Measurements from ENCODE around the gene DFFB.
"Not testable (repeated sequence)": the region's sequence is repeated elsewhere in the genome, so short reads cannot be mapped to it uniquely, and the experiment has no call there.

The DFFB gene

DNA sequence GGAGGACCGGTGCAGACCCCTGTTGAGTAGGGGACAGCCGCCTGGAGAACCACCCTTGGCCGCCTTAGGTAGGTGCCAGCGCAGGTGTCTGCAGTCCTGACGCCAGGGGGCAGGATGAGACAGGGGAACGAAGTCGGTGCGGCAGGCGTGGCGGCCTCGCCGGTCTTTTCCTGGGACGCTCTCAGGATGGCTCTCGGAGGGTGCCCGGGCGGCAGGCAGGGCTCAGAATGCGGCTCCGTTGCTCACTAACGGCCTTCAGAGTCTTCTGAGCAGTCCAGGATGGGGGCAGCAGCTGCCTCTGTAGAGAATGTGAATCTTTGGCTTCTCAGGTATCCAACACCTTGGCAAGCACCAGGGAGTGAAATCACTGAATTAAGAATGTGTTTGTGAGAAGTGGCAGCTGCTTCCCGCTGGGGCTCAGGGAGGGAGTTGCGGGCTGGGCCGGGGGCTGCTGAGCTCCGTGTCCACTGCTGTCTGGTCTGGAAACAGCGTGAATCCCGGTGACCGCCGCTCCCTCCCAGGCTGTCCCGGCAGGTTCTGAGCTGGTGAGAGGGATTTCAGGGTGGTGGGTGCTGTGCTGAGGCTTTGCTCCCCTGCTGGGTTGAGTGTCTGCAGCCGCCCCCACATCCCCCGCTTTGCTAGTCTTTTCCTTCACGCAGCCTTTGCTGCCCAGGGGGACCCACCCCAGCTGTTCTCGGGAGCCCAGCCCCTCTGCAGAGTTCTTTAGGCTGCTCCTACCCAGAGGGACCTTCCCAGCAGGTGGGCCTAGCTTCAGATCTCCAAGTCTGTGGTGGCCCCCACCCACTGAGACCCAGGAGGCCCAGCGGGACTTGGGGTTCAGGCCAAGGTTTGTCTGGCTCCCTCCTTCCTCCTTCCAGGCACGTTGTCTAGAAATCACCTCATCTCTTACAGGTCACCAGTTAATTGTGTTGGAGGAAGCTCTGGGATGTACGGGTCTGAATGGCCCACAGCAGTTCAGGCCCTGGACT is 53.9 kb downstream of the DFFB start:
- DNase-seq: peak in 1 of 2 donors; percentile 25

DNA sequence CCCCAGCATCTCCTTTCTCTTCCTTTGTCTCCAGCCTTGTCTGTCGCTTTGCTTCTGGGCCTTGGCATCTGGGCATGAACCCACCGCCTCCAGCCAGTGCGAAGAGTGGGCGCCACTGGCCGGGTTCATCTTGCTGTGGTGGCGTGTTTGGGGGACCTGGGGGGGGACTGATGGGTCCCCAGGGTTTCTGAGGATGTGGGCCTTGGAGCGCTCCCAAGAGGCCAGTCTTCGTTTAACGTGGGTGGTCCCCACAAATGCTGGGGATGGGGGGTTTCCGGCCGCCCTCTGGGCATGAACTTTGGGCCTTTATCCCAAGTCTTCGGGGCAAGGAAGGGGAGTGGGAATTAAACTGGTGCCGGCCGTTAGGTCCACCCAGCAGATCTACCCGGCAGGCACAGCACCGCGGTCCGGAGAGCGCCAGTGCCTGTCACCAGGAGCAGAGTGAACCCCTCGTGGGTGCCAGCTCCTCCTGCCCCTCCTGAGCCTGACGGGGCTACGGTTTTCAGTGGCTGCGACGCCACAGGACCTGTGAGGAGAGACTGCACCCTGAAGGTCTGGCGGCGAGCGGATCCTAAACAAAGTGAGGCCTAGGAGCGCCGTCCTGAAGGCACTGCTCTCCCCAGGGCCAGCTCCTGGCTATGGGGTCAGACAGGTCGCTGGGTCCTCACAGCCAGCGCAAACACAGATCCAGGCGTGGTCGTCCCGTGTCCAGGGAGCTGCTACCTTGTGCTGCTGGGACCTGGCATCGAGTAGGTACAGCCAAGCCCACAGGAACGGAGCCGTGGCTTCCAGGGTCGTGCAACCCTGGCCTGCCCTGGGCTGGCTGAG is 54.9 kb downstream of the DFFB start:
- DNase-seq: no peak

DNA sequence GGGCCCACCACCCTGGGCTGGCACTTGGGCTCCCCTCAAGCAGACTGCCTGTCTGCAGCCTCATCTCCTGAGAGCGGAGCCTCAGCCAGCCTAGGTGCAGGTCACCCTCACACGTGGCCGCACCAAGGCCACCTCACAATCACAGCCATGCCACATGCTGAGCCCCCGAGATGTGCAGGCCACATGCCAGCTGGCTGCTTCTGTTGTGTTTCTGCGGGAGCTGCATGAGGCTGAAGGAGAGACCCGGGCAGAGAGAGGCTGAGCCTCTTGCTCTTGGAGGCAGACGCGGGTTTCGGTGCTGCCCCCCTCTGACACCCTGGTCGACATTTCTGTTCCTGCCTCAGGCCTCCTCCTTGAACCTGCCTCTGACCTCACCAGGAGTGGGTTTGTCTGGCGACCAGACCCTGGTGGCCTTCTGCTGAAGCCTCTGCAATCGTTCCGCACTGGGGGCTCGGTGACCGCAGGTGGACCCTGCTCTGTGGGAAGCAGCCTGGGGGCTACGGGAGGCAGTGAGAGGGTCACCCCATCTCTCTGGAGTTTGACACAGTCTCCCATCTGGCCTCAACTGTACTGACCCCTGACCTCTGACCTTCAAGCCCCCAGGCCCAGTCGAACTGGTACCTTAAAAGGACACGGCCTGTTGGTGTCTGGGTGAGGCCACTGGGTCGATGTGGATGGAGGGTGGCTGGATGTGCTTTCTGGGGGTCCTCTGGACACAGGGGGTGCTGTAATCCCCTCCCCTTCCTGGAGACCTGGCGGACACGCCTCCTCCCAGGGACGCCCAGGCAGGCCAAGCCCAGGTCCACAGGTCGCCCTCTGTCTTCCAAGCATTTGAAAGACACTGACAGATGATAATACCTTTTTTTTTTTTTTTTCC is 55.8 kb downstream of the DFFB start:
- DNase-seq: no peak

DNA sequence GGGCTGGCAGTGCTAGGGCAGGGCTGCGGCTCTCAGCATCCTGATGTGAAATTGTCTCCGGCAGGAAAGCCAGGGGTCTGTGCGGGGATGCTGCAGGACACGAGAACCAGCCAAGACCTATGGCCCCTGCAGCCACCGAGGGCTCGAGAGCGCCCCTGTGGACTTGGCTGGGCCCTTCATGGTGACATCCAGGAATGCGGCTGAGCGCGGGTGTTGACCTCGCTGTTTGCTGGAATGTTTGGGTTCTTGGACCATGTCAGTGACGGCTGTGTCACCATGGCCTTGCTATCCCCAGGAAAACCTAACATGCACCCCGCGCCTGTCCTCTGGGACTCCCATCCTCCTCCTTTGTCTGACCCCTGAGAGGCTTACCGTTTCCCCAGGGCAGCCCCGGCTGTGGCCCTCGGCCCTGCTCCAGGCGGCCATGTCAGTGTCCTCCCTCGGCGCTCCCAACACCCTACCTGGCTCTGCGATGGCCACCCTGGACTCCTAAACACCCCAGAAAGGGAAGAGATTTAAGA is 57.1 kb downstream of the DFFB start:
- no peak for DNase-seq

DNA sequence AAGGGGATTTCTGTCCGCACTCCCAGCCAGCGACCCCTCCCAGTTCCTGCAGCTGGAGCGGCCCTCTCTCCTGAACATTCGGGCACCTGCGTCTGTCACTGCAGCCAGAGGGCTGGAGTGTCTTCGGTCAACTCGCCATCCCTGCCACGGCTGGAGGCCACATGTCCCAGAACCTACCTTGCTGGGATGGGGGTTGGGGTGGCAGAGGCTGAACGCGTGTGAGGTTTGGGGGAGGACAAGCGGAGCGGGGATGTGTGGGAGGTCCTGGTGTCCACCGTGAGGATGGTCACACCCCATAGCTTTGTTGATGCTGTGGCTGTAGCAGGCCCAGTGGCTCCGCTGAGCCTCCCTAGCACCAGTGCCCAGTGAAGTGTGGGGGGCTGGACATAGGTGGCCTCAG is 57.6 kb downstream of the DFFB start:
- DNase-seq: no peak

DNA sequence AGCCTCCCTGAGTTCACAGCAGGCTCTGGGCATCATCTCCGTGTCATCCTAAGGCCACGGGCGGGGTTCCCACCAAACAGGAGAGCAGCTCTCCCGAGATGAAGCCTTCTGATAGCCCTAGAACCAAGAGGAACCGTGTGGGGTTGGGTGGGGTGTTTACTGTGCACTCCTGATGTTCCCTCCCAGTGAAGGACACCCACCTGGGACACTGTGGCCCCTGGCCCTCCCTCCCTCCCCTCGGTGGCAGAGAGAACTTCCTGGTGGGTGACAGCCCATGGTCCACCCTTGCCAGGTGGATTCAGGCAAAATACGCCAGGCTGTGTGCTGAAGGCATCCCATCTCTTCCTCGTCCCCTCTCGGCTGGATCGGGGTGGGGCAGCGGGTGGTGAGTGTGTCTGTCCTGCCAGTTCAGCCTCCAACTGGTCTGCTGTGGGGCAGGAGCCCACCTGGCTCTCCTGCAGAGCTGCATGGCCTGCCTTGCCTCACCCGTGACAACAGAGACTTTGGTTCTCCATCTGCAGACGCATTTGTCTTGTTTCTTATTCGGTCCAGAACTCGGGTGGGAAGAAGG is 58.4 kb downstream of the DFFB start:
- DNase-seq: no peak

DNA sequence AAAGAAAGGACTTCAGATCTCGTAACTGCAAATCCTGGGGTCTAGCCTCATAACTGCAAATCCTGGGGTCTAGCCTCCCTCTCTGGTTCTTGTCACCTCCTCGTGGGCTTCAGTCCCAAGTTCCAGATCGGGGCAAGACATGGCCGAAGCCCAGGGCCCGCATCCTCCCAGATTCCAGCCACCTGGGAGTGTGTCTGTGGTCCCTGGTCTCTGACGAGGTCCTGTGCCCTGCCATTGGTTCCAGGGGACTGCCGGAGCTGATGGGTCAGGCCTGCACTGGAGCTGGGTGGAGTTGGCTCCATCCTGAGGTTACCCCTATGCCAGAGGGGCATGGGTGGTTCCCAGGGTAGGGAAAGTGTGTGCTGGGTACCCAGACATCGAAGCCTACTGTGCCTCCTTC is 60.5 kb downstream of the DFFB start:
- no peak for DNase-seq

DNA sequence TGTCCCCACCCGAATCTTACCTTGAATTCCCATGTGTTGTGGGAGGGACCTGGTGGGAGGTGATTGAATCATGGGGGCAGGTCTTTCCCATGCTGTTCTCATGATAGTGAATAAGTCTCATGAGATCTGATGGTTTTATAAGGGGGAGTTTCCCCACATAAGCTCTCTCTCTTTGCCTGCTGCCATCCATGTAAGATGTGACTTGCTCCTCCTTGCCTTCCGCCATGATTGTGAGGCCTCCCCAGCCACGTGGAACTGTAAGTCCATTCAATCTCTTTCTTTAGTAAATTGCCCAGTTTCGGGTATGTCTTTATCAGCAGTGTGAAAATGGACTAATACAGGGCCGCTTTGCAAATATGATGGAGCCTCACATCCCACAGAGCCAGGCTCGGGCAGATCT is 61.1 kb downstream of the DFFB start:
- not testable (repeated sequence) for DNase-seq

DNA sequence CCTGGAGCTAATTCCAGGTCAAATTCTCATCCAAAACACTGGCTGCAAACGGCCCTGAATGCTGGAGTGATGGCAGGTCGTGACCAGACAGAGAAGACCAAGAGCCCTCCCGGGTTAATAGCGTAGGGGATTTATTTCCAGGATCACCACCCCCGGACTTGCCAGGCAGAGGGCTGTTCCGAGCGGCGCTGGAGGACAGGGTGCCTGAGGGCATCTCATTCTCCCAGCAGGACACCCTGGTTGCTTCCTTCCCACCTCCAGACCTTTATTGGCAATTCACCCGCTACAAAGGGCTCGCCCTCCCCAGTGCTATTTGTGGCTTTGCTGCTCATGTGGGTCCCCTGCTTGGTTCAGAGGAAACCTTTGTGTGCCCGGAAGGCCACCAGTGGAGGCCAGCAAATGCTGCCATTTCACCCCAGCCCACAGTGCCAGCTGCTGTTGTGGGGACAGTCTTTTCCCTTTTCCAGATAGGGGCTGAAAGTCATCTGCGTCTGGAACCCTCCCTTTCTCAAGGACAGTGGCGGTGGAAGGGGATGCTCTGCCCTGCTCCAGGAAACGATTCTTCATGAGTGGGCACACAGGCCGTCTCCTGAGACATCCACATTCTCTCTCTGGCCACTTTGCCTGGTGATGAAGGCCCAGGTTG is 61.8 kb downstream of the DFFB start:
- DNase-seq: no peak

DNA sequence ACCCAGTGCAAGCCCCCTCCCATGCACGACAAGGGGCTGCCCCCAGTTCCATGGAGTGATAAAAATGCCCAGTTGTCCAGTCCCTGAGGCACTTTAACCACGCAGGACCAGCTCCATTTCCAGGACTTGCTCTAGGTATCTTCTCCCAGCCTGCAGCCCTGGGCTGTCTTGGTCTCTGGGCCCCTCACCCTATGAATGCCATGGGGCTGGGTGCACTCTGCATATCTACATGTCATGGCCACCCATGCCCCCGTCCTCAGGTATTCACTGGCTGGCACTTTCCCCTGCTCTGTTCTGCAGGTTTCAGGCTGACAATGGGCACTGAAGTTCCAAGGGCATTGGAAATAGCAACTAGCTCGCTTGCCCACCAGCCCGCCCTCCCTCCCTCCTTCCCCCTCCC is 62.4 kb downstream of the DFFB start:
- DNase-seq: no peak

DNA sequence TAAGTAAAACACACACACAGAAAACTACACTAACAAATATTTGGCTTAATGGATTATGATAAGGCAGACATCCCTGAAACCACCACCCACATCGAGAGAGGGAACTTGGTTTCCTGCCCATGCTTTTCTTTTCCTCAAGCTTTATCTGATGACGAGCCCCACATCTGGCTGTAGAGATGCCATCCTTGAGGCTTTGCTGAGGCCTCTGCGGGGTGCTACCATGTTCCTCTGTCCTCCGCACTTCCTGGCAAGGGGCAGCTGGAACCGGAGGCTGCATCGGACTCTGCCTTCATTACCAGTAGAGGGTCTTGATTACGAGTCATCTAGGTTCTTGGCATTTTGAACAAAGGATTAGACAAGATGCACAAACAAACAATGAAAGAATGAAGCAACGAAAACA is 64.5 kb downstream of the DFFB start:
- no peak for DNase-seq

DNA sequence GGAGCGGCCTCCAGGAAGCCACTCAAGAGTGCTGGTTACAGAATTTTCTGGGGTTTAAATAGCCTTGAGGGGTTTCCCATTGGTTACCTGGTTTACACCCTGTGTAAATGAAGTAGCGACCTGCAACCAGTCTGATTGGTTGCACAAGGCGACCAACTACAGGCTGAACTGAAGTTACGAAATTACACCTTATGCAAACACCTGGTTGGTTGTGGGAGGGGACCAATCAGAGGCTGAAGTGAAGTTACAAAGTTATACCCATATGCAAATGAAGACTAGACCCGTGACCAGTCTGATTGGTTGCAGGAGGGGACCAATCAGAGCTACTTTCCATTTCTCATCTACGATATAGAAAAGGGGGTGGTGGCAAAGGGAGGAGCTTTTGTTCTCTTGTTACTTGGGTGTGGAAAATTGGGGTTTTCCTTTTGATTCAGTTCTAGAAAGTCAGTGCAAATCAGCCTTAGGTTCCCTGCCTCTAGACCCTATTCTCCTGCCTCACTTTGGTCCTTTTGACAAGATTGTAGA is 65.0 kb downstream of the DFFB start:
- DNase-seq: no peak

DNA sequence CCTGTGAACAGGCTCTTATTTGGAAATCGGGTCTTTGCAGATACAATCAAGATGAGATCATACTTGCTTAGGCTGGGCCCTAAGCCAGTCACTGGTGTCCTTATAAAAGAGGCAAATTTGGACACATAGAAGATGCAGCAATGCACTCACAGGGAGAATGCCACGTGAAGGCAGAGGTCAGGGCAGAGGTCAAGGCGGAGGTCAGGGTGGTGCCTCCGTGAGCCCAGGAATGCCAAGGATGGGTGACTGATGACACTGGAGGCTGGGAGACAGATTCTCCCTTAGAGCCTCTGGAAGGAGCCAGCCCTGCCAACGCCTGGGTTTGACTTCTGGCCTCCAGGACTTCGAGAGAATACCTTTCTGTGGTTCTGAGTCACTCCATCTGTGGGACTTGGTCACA is 65.6 kb downstream of the DFFB start:
- no peak for DNase-seq

DNA sequence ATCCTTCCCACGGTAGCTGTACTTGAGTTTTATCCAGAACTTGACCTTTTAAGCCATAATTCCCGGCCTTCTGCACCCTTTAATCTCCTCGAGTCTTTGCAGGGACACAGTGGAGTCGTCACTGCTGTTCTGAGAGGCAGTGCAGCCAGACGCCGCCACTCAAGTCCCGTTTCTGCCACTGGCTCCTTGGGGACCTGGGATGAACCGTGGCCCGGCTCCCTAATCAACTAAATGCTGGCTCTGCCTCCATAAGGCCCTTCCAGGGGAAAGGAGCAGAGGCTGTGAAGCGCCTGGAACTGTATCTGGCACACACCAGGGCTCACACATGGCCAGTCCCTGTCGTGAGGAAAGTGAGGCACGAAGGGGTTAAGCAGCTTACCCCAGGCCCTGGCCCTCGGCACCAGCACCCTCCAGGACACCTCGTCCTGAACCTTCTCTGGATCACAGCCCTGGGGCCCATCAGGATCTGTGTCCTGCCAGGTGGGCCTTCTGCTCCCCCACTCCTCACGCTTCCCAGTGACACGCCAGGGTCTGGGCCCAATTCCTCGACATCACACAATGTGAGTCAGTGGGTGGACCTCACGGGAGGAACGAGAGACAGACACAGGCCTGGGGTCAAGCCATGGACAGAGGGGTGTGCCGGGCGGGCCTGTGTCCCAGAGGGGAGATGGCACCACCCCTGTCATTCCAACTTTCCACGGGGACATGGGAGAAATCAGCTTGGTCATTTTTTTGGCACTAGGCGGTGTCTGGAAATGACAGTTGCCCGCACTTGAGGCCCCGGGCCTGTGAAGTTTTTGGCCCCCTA is 66.3 kb downstream of the DFFB start:
- DNase-seq: no peak

DNA sequence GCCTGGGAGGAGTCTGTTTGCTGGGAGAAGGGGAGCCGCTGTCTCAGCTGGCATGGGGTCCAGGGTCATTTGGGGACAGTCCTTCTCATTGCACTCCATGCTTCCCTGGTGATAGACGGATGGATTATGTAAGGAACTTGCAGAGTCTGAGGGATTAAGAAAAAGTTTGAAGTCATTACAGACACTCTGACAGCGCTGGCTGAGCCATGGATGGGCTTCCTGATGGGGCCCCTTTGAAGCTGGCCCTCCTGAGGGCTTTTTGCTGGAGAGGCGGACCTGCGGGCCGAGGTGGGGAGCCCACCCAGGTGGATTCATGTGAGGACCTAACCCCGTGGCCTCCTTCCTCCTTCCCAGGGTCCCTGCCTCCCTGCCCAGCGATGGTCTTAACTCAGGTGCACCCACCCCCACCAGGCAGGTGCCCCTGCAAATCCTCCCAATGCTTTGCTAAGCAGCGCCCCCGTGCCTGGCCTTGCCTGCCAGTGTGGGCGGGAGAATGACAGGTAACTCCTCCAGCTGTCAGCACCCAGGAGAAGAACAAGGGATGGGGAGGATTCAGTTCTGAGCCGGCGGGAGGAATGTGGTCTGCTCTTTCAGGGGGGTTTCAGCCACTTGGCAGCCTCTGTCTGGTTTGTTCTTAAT is 67.0 kb downstream of the DFFB start:
- no peak for DNase-seq

DNA sequence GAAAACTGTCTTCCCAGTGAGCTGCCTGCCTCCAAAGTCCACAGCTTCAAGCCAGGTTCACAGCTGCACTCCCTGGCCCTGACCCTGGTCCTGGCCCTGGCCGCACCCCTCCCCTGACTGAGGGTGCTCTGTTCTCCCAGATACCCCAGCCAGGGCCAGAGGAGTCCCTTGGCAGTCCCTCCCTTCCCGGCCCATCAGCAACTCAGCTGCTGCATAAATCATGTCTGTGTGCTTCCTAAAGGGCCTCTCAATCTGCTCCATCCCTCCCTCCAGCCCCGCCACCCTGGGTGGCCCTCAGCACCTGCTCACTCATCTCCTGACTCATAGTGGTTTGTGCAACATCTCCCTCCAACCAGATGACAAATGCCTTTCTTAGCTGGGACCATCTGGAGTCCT is 67.5 kb downstream of the DFFB start:
- no peak for DNase-seq

DNA sequence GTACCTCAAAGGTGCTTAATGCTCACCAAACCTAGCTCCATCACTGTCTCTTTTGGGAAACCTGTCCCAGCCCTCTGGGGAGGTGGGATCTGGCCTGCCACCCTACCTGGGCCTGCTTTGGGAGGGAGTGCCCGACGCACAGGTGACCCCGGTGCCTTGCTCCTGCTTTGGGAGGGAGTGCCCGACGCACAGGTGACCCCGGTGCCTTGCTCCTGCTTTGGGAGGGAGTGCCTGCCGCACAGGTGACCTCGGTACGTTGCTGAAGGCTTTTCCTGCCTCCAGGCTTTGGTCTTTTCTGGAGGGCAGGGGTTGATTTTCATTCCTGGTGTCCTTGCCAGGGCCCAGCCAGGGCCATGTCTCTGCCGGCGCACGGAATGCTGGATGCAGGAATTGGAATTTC is 68.0 kb downstream of the DFFB start:
- DNase-seq: no peak

DNA sequence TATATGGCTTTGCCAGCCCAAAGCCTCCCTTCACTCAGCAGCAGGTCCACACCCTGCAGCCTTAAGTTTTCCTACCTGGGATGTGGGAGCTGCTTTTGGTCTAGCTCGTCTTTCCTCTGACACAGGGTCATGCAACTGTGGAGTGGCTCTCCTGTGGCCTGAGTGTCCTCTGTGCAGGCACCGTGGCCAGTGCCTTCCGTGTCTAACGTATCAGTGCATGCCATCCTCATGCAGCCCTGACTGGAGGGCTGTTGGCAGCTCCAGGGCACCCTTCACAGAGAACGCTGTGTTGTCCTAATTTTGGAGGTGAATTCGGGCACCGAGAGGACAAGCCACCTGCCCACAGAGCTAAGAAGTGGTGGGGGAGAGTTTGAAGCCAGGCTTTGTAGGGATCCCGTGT is 68.5 kb downstream of the DFFB start:
- DNase-seq: no peak

DNA sequence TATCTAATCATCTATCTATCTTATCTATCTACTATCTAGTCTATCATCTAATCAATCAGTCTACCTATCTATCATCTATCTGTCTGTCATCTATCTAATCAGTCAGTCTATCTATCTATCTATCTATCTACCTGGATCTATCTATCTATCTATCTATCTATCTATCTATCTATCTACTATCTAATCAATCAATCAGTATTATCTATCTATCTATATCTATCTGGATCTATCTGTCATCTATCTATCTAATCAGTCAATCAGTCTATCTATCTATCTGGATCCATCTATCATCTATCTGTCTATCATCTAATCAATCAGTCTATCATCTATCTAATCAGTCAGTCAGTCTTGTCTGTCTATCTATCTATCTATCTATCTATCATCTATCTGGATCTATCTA is 69.7 kb downstream of the DFFB start:
- DNase-seq: no peak

DNA sequence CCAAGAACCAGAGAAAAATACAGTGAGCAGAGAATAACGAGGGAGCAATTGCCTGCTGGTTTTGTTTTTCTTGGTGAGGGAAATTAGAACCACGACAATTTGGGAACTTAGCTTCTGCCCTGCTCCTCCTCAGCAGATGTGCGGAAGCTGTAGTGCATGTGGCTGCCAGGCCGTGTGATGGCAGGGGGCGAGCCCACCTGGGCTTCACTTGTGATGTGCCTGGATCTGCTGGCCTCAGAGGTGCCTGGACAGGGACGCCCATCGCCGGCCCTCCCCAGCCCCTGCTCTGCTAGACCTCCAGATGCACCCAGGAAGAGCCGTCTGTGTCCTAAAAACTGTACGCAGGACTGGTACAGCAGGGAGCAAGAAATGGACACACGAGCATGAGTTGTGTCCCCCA is 71.3 kb downstream of the DFFB start:
- DNase-seq: no peak

All from hippocampal formation (tissue), 2 donors.